Heart left ventricle (tissue), 13 donors: ENCODE results near the gene OR7A10.

Source experiments
- POLR2A ChIP-seq, 2 donors: fragments of 450-650 bp; IDR thresholded peaks; one replicate each; pipeline ENCODE4 v1.6.1; 2017; ENCODE audit warnings: antibody characterized with exemption in 2 of 2, mild to moderate bottlenecking in 2 of 2, moderate library complexity in 2 of 2
- TF ChIP-seq, protein P1 (sequence below), 12 donors: fragments of 200-600 bp; sonication (generic) in 4 of 12; IDR thresholded peaks; one replicate each; pipeline versions ENCODE4 v1.5.0 to v1.8.0; 2018 to 2022; ENCODE audit warnings: antibody characterized with exemption in 12 of 12, mild to moderate bottlenecking in 5 of 12
- donor health status: ischemic (EF 13 %, LVEDD 7.1; RV severe dilation, severe dysfunction).
- donor health status: DM: no; HTN: yes; CAD: no.
- donor health status: DM: no; HTN: no; CAD: no.
- donor health status: ischemic (EF 25% LVEDD 6.9; RV normal size, moderate dysfunction).
- donor health status: ischemic (EF 25% LVEDD 5.7; RV mildly dilated, moderate dysfunction).
- donor health status: ischemic (EF 35%, LVEDD 5.7; RV mildly dilated, moderate dysfunction).
- donor health status: nonischemic (EF 11% LVEDD 7.7; RV severe dilation, severe dysfunction).
- donor health status: DM: yes; HTN: yes; CAD: no.
- donor health status: PGD.
- donor health status: ischemic (EF 29% LVEDD 5.4; RV normal size, mild dysfunction).
- donor health status: nonischemic (EF 23%, LVEDD 6.1; RV moderate dilation, normal function).

DNA sequence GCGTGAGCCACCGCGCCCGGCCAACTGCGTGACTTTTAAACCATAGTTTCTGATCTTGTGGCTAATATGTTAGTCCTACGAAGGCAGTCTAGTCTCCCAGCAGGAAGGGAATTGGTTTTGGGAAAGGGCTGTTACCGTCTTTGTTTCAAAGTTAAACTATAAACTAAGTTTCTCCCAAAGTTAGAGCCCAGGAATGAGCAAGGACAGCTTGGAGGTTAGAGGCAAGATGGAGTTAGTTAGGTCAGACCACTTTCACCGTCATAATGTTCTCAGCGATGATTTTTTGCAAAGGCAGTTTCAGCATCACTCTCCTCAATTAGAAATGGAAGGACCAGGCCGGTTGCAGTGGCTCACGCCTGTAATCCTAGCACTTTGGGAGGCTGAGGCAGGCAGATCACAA is 52.7 kb downstream of the OR7A10 start:
- TF ChIP-seq, protein P1, sequence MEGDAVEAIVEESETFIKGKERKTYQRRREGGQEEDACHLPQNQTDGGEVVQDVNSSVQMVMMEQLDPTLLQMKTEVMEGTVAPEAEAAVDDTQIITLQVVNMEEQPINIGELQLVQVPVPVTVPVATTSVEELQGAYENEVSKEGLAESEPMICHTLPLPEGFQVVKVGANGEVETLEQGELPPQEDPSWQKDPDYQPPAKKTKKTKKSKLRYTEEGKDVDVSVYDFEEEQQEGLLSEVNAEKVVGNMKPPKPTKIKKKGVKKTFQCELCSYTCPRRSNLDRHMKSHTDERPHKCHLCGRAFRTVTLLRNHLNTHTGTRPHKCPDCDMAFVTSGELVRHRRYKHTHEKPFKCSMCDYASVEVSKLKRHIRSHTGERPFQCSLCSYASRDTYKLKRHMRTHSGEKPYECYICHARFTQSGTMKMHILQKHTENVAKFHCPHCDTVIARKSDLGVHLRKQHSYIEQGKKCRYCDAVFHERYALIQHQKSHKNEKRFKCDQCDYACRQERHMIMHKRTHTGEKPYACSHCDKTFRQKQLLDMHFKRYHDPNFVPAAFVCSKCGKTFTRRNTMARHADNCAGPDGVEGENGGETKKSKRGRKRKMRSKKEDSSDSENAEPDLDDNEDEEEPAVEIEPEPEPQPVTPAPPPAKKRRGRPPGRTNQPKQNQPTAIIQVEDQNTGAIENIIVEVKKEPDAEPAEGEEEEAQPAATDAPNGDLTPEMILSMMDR (IDR thresholded peaks at IDR 0.05) = no peak
- TF ChIP-seq POLR2A (IDR thresholded peaks at IDR 0.05) = no peak
